HepG2 (cell line): ENCODE measurements around the gene CHP1. TPM values are rescaled to one million over a fixed set of nuclear protein-coding genes. Genes with fewer than 3 reads are reported as not detected.

Experiments
- ARNTL ChIP-seq: sonication (generic); formaldehyde crosslinking; IDR thresholded peaks from 2 replicates; pipeline ENCODE4 v1.4.0; 2020; ENCODE audit warnings: mild to moderate bottlenecking, missing genetic modification reagents
- BHLHE40 ChIP-seq: IDR thresholded peaks from 2 replicates; pipeline ENCODE4 v1.6.1; 2011; ENCODE audit warnings: low read length, improper control_type of control experiment
- FOSL2 ChIP-seq: sonication (generic); formaldehyde crosslinking; IDR thresholded peaks from 2 replicates; pipeline ENCODE4 v1.4.0; 2020; ENCODE audit warnings: missing genetic modification reagents
- FOXP1 ChIP-seq, 2 experiments: fragments of 450-650 bp in 1 of 2; IDR thresholded peaks; 2 replicates each; pipeline ENCODE4 v1.6.1; 2017 to 2018; ENCODE audit warnings: antibody characterized with exemption in 1 of 2
- HNRNPK ChIP-seq: fragments of 200-400 bp; formaldehyde crosslinking; IDR thresholded peaks from 2 replicates; pipeline ENCODE4 v1.6.1; 2018; ENCODE audit warnings: low read length, low read depth, moderate library complexity, mild to moderate bottlenecking; ENCODE audit not compliant: poor library complexity, severe bottlenecking
- HOXD1 ChIP-seq: sonication (generic); formaldehyde crosslinking; IDR thresholded peaks from 2 replicates; pipeline ENCODE4 v1.5.0; 2020; ENCODE audit warnings: missing genetic modification reagents
- KDM6A ChIP-seq: IDR thresholded peaks from 2 replicates; pipeline ENCODE4 v1.6.1; 2016; ENCODE audit warnings: low read depth
- RARA ChIP-seq: IDR thresholded peaks from 2 replicates; pipeline ENCODE4 v1.6.1; 2016; ENCODE audit warnings: missing genetic modification reagents, missing compliant biosample characterization
- SCMH1 ChIP-seq: sonication (generic); formaldehyde crosslinking; IDR thresholded peaks from 2 replicates; pipeline ENCODE4 v1.9.0; 2021; ENCODE audit warnings: missing genetic modification reagents, mild to moderate bottlenecking, borderline replicate concordance
- SP140L ChIP-seq: sonication (generic); formaldehyde crosslinking; IDR thresholded peaks from 2 replicates; pipeline ENCODE4 v1.4.0; 2020; ENCODE audit warnings: missing genetic modification reagents, borderline replicate concordance
- TOPORS ChIP-seq: sonication (generic); formaldehyde crosslinking; IDR thresholded peaks from 2 replicates; pipeline ENCODE4 v1.8.0; 2023; ENCODE audit warnings: mild to moderate bottlenecking, missing genetic modification reagents
- ZIK1 ChIP-seq: sonication (generic); formaldehyde crosslinking; IDR thresholded peaks from 2 replicates; pipeline ENCODE4 v1.5.0; 2020; ENCODE audit warnings: mild to moderate bottlenecking, low read depth, missing genetic modification reagents, borderline replicate concordance
- ZNF224 ChIP-seq: sonication (generic); formaldehyde crosslinking; IDR thresholded peaks from 2 replicates; pipeline ENCODE4 v1.5.0; 2020; ENCODE audit warnings: mild to moderate bottlenecking, missing genetic modification reagents
- ZNF672 ChIP-seq: sonication (generic); formaldehyde crosslinking; IDR thresholded peaks from 2 replicates; pipeline ENCODE4 v1.8.1; 2022; ENCODE audit warnings: missing genetic modification reagents
- ZNF709 ChIP-seq: sonication (generic); formaldehyde crosslinking; IDR thresholded peaks from 2 replicates; pipeline ENCODE4 v1.5.0; 2020; ENCODE audit warnings: mild to moderate bottlenecking, missing genetic modification reagents
- polyA plus RNA-seq, 8 experiments: library from polyadenylated mRNA; depleted of rRNA in 3 of 8; stranded (reverse) in 7 of 8; unstranded in 1 of 8; fragments of >200 nt; fragmentation: Illumina TruSeq in 4 of 8; extraction: Trizol in 4 of 8; gene quantifications; 2 replicates each; pipeline versions ENCODE4 v1.2.1 to v1.2.3, GENCODE V29; 2011 to 2016; ENCODE audit warnings: low read depth in 4 of 8, missing spikeins in 1 of 8, mixed read lengths in 1 of 8; ENCODE audit not compliant: insufficient read depth in 1 of 8
- total RNA-seq, 5 experiments: library from RNA; depleted of rRNA; stranded (reverse); fragments of >200 nt; fragmentation: Illumina TruSeq; extraction: Trizol; gene quantifications; 2 replicates each; pipeline ENCODE4 v1.2.3, GENCODE V29; 2016; ENCODE audit warnings: low read depth in 1 of 5
- TF ChIP-seq, protein P1 (sequence below): sonication (generic); formaldehyde crosslinking; IDR thresholded peaks from 2 replicates; pipeline ENCODE4 v1.5.0; 2020; ENCODE audit warnings: mild to moderate bottlenecking, missing genetic modification reagents, borderline replicate concordance
- TF ChIP-seq, protein P2 (sequence below): sonication (generic); formaldehyde crosslinking; IDR thresholded peaks from 2 replicates; pipeline ENCODE4 v1.5.0; 2020; ENCODE audit warnings: missing genetic modification reagents
- TF ChIP-seq, protein P3 (sequence below): sonication (generic); formaldehyde crosslinking; IDR thresholded peaks from 2 replicates; pipeline ENCODE4 v1.8.0; 2023; ENCODE audit warnings: mild to moderate bottlenecking, missing genetic modification reagents
- TF ChIP-seq, protein P4 (sequence below): sonication (generic); formaldehyde crosslinking; IDR thresholded peaks from 2 replicates; pipeline ENCODE4 v1.5.0; 2020; ENCODE audit warnings: missing genetic modification reagents
- TF ChIP-seq, protein P5 (sequence below): sonication (generic); formaldehyde crosslinking; IDR thresholded peaks from 2 replicates; pipeline ENCODE4 v1.5.0; 2020; ENCODE audit warnings: missing genetic modification reagents

CHP1 gene
- total and polyA plus RNA-seq, 2 of the 13 experiments (the other 11 are each of a cell fraction or from before 2014, with no cell fraction given) = 49.6 to 76.4 TPM

DNA sequence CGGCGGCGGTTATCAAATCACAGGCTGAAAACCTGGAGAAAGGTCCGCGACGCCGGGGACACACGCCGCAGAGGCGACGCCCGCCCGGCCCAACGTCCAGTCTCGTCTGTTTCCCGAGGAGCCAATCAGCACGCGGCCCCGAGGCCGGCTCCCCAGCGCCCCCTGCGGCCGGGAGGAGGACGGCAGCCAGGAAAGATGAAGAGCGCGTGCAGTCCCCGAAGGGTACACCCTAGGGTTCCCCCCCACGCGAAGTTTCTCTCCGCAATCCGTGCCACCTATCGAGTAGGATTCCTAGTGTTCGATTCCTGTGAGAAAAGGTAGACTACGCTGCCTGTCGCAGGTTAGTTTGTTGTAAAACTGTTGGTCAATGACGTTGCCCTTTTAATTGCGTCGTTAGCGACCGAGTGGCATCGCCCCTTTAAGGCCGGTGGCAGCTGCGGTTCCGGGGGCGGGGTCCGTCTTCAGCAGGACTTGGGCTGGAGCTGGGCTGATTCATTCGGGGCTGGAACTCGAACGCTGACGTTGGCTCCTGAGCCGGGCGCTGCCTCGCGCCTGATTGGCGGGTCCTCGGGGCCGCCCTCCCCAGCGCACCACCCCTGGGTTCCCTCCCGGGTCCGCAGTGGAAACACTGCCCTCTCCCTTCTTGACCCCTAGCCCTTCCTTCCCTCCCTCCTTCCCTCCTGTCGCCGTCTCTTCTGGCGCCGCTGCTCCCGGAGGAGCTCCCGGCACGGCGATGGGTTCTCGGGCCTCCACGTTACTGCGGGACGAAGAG, at the start of gene CHP1, which contains the start of gene EXD1 (continued):
- TF ChIP-seq, protein P1, sequence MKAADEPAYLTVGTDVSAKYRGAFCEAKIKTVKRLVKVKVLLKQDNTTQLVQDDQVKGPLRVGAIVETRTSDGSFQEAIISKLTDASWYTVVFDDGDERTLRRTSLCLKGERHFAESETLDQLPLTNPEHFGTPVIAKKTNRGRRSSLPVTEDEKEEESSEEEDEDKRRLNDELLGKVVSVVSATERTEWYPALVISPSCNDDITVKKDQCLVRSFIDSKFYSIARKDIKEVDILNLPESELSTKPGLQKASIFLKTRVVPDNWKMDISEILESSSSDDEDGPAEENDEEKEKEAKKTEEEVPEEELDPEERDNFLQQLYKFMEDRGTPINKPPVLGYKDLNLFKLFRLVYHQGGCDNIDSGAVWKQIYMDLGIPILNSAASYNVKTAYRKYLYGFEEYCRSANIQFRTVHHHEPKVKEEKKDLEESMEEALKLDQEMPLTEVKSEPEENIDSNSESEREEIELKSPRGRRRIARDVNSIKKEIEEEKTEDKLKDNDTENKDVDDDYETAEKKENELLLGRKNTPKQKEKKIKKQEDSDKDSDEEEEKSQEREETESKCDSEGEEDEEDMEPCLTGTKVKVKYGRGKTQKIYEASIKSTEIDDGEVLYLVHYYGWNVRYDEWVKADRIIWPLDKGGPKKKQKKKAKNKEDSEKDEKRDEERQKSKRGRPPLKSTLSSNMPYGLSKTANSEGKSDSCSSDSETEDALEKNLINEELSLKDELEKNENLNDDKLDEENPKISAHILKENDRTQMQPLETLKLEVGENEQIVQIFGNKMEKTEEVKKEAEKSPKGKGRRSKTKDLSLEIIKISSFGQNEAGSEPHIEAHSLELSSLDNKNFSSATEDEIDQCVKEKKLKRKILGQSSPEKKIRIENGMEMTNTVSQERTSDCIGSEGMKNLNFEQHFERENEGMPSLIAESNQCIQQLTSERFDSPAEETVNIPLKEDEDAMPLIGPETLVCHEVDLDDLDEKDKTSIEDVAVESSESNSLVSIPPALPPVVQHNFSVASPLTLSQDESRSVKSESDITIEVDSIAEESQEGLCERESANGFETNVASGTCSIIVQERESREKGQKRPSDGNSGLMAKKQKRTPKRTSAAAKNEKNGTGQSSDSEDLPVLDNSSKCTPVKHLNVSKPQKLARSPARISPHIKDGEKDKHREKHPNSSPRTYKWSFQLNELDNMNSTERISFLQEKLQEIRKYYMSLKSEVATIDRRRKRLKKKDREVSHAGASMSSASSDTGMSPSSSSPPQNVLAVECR (CRISPR knock-in tag) = peak; percentile 94
- TF ChIP-seq FOXP1 (IDR thresholded peaks at IDR 0.05) (no peak), FOXP1 (CRISPR knock-in tag; IDR thresholded peaks at IDR 0.05) (no peak), ZIK1 (CRISPR knock-in tag) (no peak; the same call in 1 of the 2 replicates), FOSL2 (peak; percentile 82), RARA (CRISPR knock-in tag) (peak; percentile 54), SP140L (CRISPR knock-in tag) (peak; percentile 79; the same call in 1 of the 2 replicates), HNRNPK (peak; percentile 89), ZNF672 (CRISPR knock-in tag) (no peak), SCMH1 (CRISPR knock-in tag) (no peak), ZNF224 (CRISPR knock-in tag) (peak; percentile 96), KDM6A (CRISPR knock-in tag) (no peak), ZNF709 (CRISPR knock-in tag) (peak; percentile 100), ARNTL (CRISPR knock-in tag) (peak; percentile 54; the same call in 1 of the 2 replicates), BHLHE40 (peak; percentile 4; the same call in 1 of the 2 replicates), TOPORS (CRISPR knock-in tag) (peak; percentile 67; the same call in 1 of the 2 replicates), HOXD1 (CRISPR knock-in tag) (peak; percentile 56)
- TF ChIP-seq, protein P2, sequence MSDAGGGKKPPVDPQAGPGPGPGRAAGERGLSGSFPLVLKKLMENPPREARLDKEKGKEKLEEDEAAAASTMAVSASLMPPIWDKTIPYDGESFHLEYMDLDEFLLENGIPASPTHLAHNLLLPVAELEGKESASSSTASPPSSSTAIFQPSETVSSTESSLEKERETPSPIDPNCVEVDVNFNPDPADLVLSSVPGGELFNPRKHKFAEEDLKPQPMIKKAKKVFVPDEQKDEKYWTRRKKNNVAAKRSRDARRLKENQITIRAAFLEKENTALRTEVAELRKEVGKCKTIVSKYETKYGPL = no peak; the same call in 1 of the 2 replicates
- TF ChIP-seq, protein P3, sequence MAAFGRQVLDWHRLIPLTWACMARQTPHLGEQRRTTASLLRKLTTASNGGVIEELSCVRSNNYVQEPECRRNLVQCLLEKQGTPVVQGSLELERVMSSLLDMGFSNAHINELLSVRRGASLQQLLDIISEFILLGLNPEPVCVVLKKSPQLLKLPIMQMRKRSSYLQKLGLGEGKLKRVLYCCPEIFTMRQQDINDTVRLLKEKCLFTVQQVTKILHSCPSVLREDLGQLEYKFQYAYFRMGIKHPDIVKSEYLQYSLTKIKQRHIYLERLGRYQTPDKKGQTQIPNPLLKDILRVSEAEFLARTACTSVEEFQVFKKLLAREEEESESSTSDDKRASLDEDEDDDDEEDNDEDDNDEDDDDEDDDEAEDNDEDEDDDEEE = peak; percentile 98
- TF ChIP-seq, protein P4, sequence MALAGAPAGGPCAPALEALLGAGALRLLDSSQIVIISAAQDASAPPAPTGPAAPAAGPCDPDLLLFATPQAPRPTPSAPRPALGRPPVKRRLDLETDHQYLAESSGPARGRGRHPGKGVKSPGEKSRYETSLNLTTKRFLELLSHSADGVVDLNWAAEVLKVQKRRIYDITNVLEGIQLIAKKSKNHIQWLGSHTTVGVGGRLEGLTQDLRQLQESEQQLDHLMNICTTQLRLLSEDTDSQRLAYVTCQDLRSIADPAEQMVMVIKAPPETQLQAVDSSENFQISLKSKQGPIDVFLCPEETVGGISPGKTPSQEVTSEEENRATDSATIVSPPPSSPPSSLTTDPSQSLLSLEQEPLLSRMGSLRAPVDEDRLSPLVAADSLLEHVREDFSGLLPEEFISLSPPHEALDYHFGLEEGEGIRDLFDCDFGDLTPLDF (CRISPR knock-in tag) = peak; percentile 56; the same call in 1 of the 2 replicates
- TF ChIP-seq, protein P5, sequence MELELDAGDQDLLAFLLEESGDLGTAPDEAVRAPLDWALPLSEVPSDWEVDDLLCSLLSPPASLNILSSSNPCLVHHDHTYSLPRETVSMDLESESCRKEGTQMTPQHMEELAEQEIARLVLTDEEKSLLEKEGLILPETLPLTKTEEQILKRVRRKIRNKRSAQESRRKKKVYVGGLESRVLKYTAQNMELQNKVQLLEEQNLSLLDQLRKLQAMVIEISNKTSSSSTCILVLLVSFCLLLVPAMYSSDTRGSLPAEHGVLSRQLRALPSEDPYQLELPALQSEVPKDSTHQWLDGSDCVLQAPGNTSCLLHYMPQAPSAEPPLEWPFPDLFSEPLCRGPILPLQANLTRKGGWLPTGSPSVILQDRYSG (CRISPR knock-in tag) = peak; percentile 61; the same call in 1 of the 2 replicates
